ENCODE measurements around the gene PDXK.
A peak's percentile ranks its signal among the peaks of the same experiment; 100 is the strongest.
"Not testable (repeated sequence)": the region's sequence is repeated elsewhere in the genome, so short reads cannot be mapped to it uniquely, and the experiment has no call there.

PDXK gene

DNA sequence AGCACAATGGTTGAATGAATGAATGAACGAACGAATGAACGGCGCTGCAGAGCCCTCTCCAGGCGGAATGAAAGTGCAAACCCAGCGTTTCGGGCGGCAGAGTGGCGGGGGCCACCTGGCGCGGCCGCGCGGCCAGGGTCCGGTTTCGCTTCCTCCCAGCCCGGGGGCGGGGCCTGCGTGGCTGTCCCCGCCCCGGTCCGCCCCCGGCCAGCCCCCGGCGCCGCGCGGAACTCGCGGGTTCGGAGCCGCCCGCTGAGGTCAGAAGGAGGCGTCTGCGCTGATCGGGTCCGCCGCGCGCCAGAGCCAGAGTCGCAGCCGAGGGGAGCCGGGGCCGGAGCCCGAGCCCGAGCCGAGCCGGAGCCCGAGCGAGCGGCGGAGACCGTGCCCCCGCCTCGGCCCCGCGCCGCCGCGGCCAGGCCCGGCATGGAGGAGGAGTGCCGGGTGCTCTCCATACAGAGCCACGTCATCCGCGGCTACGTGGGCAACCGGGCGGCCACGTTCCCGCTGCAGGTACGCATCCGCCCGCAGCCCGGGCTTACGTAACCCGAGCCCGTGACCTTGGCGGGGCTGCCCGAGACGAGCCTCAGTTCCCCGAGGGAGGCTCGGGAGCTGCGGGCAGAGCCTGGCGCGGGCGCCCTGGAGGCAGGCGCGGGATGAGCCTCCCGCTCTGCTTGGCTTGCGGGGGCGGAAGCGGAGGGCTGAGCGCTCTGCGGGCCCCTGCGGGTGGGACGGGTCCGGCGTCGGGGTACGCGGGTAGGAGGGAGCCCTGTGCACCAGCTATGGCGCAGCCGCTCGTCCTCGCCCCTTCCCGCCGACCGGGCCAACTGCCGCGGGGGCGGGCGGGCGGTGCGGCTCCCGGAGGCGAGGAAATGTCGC lies at the start of gene PDXK:
Gene PDXK, plus strand, starts transcription at position 258 of the 876 bp plus-strand sequence. Its CDS starts 166 bp downstream, at position 424.
- TF ChIP-seq, protein P1, sequence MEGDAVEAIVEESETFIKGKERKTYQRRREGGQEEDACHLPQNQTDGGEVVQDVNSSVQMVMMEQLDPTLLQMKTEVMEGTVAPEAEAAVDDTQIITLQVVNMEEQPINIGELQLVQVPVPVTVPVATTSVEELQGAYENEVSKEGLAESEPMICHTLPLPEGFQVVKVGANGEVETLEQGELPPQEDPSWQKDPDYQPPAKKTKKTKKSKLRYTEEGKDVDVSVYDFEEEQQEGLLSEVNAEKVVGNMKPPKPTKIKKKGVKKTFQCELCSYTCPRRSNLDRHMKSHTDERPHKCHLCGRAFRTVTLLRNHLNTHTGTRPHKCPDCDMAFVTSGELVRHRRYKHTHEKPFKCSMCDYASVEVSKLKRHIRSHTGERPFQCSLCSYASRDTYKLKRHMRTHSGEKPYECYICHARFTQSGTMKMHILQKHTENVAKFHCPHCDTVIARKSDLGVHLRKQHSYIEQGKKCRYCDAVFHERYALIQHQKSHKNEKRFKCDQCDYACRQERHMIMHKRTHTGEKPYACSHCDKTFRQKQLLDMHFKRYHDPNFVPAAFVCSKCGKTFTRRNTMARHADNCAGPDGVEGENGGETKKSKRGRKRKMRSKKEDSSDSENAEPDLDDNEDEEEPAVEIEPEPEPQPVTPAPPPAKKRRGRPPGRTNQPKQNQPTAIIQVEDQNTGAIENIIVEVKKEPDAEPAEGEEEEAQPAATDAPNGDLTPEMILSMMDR (IDR thresholded peaks at IDR 0.05; ENCODE audit: low read depth, low read length): no peak
- peak; percentile 45 for DNase-seq (ENCODE audit: extremely low read depth, low read depth)

DNA sequence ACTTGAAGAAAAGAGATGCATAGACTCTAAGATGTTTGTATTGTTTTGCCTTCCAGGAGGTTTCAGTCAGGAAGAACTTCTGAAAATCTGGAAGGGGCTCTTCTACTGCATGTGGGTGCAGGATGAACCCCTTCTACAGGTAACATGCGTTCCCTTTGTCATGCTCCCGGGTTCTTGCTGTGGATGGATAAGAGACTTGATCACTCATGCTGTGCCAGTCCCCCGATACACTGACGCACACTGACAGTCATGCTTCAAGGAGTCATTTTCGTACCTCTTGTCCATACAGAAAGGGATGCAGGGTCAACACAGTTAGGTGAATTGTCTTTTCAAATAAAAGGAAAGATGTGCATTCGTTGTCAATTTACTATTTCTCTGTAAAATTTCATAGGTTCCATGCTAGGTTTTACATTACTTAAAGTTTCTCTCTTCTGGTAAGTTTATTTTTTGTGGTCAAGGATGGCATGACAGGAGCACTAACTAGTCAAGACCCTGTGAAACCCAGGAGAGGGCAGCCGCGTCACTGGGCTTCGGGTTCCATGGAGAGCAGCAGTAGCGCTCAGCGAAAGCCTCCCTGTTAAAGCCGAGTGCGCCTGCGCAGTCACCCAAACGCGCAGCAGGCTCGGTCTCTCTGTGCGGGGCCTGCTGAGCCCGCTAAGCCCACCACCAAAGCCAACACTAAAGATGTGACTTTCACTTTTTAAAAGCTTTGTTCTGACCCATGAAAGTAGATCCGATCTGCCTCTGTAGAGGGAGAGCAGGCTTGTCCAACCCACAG lies 48.9 kb upstream of the PDXK start:
- DNase-seq (ENCODE audit: extremely low read depth, low read depth): no peak
- TF ChIP-seq, protein P1 (IDR thresholded peaks at IDR 0.05; ENCODE audit: low read depth, low read length): no peak

DNA sequence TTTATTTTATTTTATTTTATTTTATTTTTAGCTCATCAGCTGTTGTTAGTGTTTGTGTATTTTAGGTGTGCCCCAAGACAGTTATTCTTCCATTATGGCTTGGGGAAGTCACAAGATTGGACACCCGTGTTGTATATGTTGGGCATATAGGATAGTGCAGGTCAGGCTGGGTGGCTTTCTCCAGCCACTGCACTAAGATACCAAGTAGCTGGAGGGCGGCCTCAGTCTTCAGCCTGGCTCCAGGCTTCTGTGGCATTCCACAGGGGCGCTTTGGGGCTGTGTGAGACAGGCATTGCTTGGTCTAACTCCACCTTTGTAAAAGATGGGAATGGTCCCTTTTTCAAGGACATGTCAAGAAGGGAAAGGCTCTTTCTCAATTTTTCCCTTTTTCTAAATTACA lies 43.1 kb upstream of the PDXK start:
- no peak for DNase-seq (ENCODE audit: extremely low read depth, low read depth)
- TF ChIP-seq, protein P1 (IDR thresholded peaks at IDR 0.05; ENCODE audit: low read depth, low read length): no peak

DNA sequence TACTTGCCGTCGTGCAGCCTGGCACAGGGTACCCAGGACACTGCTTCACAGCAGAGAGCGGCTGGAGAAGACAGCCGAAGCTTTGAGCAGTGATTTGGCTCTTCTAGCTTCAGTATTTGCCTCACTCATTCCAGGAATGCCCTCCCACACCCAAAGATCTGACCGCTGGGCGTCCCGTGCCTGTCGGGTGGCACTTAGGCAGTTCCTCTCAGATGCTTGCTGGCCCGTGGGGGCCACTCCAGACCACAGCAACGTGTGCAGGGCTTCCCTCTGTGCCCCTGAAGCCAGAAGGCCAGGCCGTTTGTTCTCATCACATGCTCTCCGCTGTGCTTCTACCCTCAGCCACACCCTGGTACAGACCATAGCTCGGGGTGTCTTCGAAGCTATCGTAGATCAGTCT lies 42.5 kb upstream of the PDXK start:
- DNase-seq (ENCODE audit: extremely low read depth, low read depth): no peak
- TF ChIP-seq, protein P1 (IDR thresholded peaks at IDR 0.05; ENCODE audit: low read depth, low read length): no peak

DNA sequence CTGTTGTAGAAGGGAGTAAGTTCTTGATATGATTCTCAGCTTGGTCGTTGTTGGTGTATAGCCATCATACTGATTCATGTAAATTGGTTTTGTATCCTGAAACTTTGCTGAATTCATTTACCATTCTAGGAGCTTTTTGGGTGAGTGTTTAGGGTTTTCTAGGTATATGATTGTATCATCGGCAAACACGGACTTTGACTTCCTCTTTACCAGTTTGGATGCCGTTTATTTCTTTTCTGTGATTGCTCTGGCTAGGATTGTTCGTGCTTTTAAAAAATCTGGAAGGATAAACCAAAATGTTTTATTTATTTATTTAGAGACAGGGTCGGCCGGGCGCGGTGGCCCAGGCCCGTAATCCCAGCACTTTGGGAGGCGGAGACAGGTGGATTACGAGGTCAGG lies 39.0 kb upstream of the PDXK start:
- TF ChIP-seq, protein P1 (IDR thresholded peaks at IDR 0.05; ENCODE audit: low read depth, low read length): no peak
- no peak for DNase-seq (ENCODE audit: extremely low read depth, low read depth)

DNA sequence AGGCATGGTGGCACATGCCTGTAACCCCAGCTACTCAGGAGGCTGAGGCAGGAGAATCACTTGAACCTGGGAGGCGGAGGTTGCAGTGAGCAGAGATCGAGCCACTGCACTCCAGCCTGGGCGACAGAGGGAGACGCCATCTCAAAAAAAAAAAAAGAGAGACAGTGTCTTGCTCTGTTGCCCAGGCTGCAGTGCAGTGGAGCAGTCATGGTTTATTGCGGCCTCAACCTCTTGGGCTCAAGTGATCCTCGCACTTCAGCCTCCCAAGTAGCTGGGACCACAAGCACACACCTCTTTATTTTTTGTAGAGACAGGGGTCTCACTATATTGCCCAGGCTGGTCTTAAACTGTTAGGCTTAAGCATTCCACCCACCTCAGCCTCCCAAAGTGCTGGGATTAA lies 38.5 kb upstream of the PDXK start:
- not testable (repeated sequence) for DNase-seq (ENCODE audit: extremely low read depth, low read depth)

DNA sequence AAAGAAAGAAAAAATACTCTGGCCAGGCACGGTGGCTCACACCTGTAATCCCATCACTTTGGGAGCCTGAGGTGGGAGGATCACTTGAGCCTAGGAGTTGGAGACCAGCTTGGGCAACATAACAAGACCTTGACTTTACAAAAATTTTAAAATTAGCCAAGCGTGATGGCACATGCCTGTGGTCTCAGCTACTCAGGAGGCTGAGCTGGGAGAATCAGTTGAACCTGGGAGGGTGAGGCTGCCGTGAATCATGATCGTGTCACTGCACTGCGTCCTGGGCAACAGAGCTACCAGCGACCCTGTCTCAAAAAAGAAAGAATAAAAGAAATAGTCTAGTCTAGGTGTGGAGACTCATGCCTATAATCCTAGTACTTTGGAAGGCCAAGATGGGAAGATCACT lies 37.3 kb upstream of the PDXK start:
- no peak for DNase-seq (ENCODE audit: extremely low read depth, low read depth)
- TF ChIP-seq, protein P1 (IDR thresholded peaks at IDR 0.05; ENCODE audit: low read depth, low read length): no peak
